SK-N-SH (cell line): Measurements from ENCODE around the gene ACTL8. TPM values are rescaled to one million over a fixed set of nuclear protein-coding genes. Genes with fewer than 3 reads are reported as not detected.

Source experiments
- CTCF ChIA-PET: fragments of 300-600, 350-600 bp; formaldehyde crosslinking; extraction: SDS; loops from one replicate; lab custom pipeline; 2021; lab: Yijun Ruan, JAX
- POLR2A ChIA-PET: fragments of 350-600 bp; sonication (Branson Sonifier 250); formaldehyde crosslinking; extraction: SDS; loops from one replicate; lab custom pipeline; 2020; ENCODE audit warnings: antibody characterized with exemption, inconsistent platforms; lab: Yijun Ruan, JAX
- DNase-seq: peaks from one replicate; pipeline ENCODE4 v3.0.0; 2012
- H2AFZ ChIP-seq: fragments of 200-600 bp; sonication (generic); 2 replicates; pipeline ENCODE4 v1.8.1; 2016; ENCODE audit warnings: antibody characterized with exemption, mild to moderate bottlenecking, low read depth
- H3F3A ChIP-seq: fragments of 200-600 bp; sonication (generic); replicated peaks from 2 replicates; pipeline ENCODE3; 2016; ENCODE audit warnings: antibody characterized with exemption, mild to moderate bottlenecking; ENCODE audit not compliant: insufficient read depth
- H3K27ac ChIP-seq, 2 experiments: fragments of 200-500 bp in 1 of 2; fragments of 200-600 bp in 1 of 2; sonication (Bioruptor generic) in 1 of 2; sonication (generic), shearing (Covaris generic) in 1 of 2; 2 replicates each; pipeline versions ENCODE4 v1.5.1 to v1.6.1; 2014 to 2016; ENCODE audit warnings: low read depth in 2 of 2, inconsistent platforms in 1 of 2, low read length in 1 of 2, mild to moderate bottlenecking in 1 of 2, mixed read lengths in 1 of 2
- H3K27me3 ChIP-seq: fragments of 200-600 bp; sonication (generic), shearing (Covaris generic); 2 replicates; pipeline ENCODE4 v1.6.1; 2016; ENCODE audit warnings: mixed run types; ENCODE audit not compliant: insufficient read depth
- H3K36me3 ChIP-seq, 2 experiments: fragments of 200-500 bp in 1 of 2; fragments of 200-600 bp in 1 of 2; sonication (Bioruptor generic) in 1 of 2; sonication (generic) in 1 of 2; replicated peaks in 1 of 2; 2 replicates each; pipeline versions ENCODE3 to v1.5.1; 2014 to 2016; ENCODE audit warnings: low read length in 1 of 2, mild to moderate bottlenecking in 1 of 2; ENCODE audit not compliant: insufficient read depth in 2 of 2, control insufficient read depth in 1 of 2
- H3K4me1 ChIP-seq, 2 experiments: fragments of 200-500 bp in 1 of 2; fragments of 200-600 bp in 1 of 2; sonication (Bioruptor generic) in 1 of 2; sonication (generic), shearing (Covaris generic) in 1 of 2; 2 replicates each; pipeline versions ENCODE4 v1.5.1 to v1.6.1; 2014 to 2016; ENCODE audit warnings: low read depth in 1 of 2, low read length in 1 of 2, mixed run types in 1 of 2; ENCODE audit not compliant: insufficient read depth in 2 of 2, control insufficient read depth in 1 of 2
- H3K4me2 ChIP-seq: fragments of 200-600 bp; sonication (generic), shearing (Covaris generic); 2 replicates; pipeline ENCODE4 v1.6.1; 2017; ENCODE audit warnings: mixed run types
- H3K4me3 ChIP-seq, 2 experiments: fragments of 200-500 bp in 1 of 2; fragments of 200-600 bp in 1 of 2; sonication (Bioruptor generic) in 1 of 2; sonication (generic), shearing (Covaris generic) in 1 of 2; 2 replicates each; pipeline versions ENCODE4 v1.5.1 to v1.8.1; 2014 to 2016; ENCODE audit warnings: low read depth in 2 of 2, inconsistent platforms in 1 of 2, low read length in 1 of 2, mild to moderate bottlenecking in 1 of 2, mixed read lengths in 1 of 2, moderate library complexity in 1 of 2
- H3K79me2 ChIP-seq: fragments of 200-600 bp; sonication (generic); 2 replicates; pipeline ENCODE4 v1.8.1; 2017; ENCODE audit warnings: mild to moderate bottlenecking; ENCODE audit not compliant: insufficient read depth
- H3K9ac ChIP-seq: fragments of 200-600 bp; sonication (generic); 2 replicates; pipeline ENCODE4 v1.6.1; 2017; ENCODE audit warnings: mixed run types
- H3K9me2 ChIP-seq: fragments of 200-600 bp; sonication (generic); 2 replicates; pipeline ENCODE4 v1.6.1; 2017; ENCODE audit warnings: mixed run types
- H3K9me3 ChIP-seq: fragments of 200-600 bp; sonication (generic); 2 replicates; pipeline ENCODE4 v1.6.1; 2017; ENCODE audit warnings: mixed run types, mild to moderate bottlenecking, moderate library complexity
- H4K20me1 ChIP-seq: fragments of 200-600 bp; sonication (generic); 2 replicates; pipeline ENCODE4 v1.6.1; 2017; ENCODE audit warnings: mild to moderate bottlenecking, mixed run types; ENCODE audit not compliant: insufficient read depth
- CHD2 ChIP-seq: fragments of 150-350 bp; IDR thresholded peaks from 2 replicates; pipeline ENCODE4 v1.6.1; 2018; ENCODE audit warnings: low read length; ENCODE audit not compliant: partially characterized antibody
- ELF1 ChIP-seq: IDR thresholded peaks from 2 replicates; pipeline ENCODE4 v1.4.0; 2012
- EP300 ChIP-seq, 2 experiments: IDR thresholded peaks; 2 replicates each; pipeline versions ENCODE4 v1.4.0 to v1.6.1; 2012; ENCODE audit warnings: borderline replicate concordance in 1 of 2, low read depth in 1 of 2, low read length in 1 of 2
- EZH2phosphoT487 ChIP-seq: fragments of 200-600 bp; sonication (generic); IDR thresholded peaks from 2 replicates; pipeline ENCODE4 v1.6.1; 2017; ENCODE audit warnings: low read depth, mixed run types, mild to moderate bottlenecking, antibody characterized with exemption, moderate library complexity, borderline replicate concordance
- FOSL2 ChIP-seq: IDR thresholded peaks from 2 replicates; pipeline ENCODE4 v1.4.0; 2012; ENCODE audit warnings: low read depth, mild to moderate bottlenecking, moderate library complexity, borderline replicate concordance
- FOXM1 ChIP-seq: IDR thresholded peaks from 2 replicates; pipeline ENCODE4 v1.4.0; 2012; ENCODE audit warnings: low read depth, mild to moderate bottlenecking
- GABPA ChIP-seq: IDR thresholded peaks from 2 replicates; pipeline ENCODE4 v1.4.0; 2012; ENCODE audit warnings: low read depth, mild to moderate bottlenecking
- JUND ChIP-seq: IDR thresholded peaks from 2 replicates; pipeline ENCODE4 v1.4.0; 2012
- MEF2A ChIP-seq: IDR thresholded peaks from 2 replicates; pipeline ENCODE4 v1.4.0; 2012; ENCODE audit warnings: low read depth, borderline replicate concordance
- NFIC ChIP-seq: IDR thresholded peaks from 2 replicates; pipeline ENCODE4 v1.4.0; 2012; ENCODE audit warnings: borderline replicate concordance
- NRF1 ChIP-seq: IDR thresholded peaks from 2 replicates; pipeline ENCODE4 v1.6.1; 2012; ENCODE audit warnings: low read depth, mild to moderate bottlenecking, low read length
- POLR2AphosphoS5 ChIP-seq: IDR thresholded peaks from 2 replicates; pipeline ENCODE4 v1.6.1; 2012; ENCODE audit warnings: low read depth, low read length
- RAD21 ChIP-seq: IDR thresholded peaks from 2 replicates; pipeline ENCODE4 v1.6.1; 2012; ENCODE audit warnings: mild to moderate bottlenecking, low read length
- RCOR1 ChIP-seq: fragments of 150-350 bp; IDR thresholded peaks from 2 replicates; pipeline ENCODE4 v1.6.1; 2017; ENCODE audit warnings: antibody characterized with exemption, low read length
- RXRA ChIP-seq: IDR thresholded peaks from 2 replicates; pipeline ENCODE4 v1.4.0; 2012; ENCODE audit warnings: low read depth, mild to moderate bottlenecking, borderline replicate concordance
- SIN3A ChIP-seq: IDR thresholded peaks from 2 replicates; pipeline ENCODE4 v1.6.1; 2012; ENCODE audit warnings: low read depth, mild to moderate bottlenecking, low read length, moderate library complexity, borderline replicate concordance
- SMC3 ChIP-seq: IDR thresholded peaks from 2 replicates; pipeline ENCODE4 v1.6.1; 2012; ENCODE audit warnings: low read depth, low read length, improper control_type of control experiment
- TAF1 ChIP-seq: IDR thresholded peaks from 2 replicates; pipeline ENCODE4 v1.6.1; 2012; ENCODE audit warnings: low read depth, mild to moderate bottlenecking, low read length, moderate library complexity, borderline replicate concordance
- TEAD4 ChIP-seq: IDR thresholded peaks from 2 replicates; pipeline ENCODE4 v1.4.0; 2012; ENCODE audit warnings: mild to moderate bottlenecking, borderline replicate concordance; ENCODE audit not compliant: insufficient read depth
- YY1 ChIP-seq: IDR thresholded peaks from 2 replicates; pipeline ENCODE4 v1.4.0; 2012; ENCODE audit warnings: low read depth, mild to moderate bottlenecking
- WGBS: methylation state at CpG from one replicate; pipeline ENCODE4 v1.1.6; 2017; ENCODE audit warnings: low lambda C conversion rate; 5-methylcytosine and 5-hydroxymethylcytosine counted together
- polyA plus RNA-seq, 3 experiments: library from polyadenylated mRNA; depleted of rRNA; stranded (reverse); fragments of >200 nt; gene quantifications; 2 replicates each; pipeline ENCODE4 v1.2.3, GENCODE V29; 2012
- TF ChIP-seq, protein P1 (sequence below): IDR thresholded peaks from 2 replicates; pipeline ENCODE4 v1.4.0; 2012; ENCODE audit warnings: low read depth
- TF ChIP-seq, protein P2 (sequence below): IDR thresholded peaks from 2 replicates; pipeline ENCODE4 v1.4.0; 2012; ENCODE audit warnings: low read depth, borderline replicate concordance
- TF ChIP-seq, protein P3 (sequence below): IDR thresholded peaks from 2 replicates; pipeline ENCODE4 v1.4.0; 2012; ENCODE audit warnings: low read depth, borderline replicate concordance

Gene ACTL8
- polyA plus RNA-seq, 1 of the 3 experiments (the other 2 are of a cell fraction) = 0.05 TPM

DNA sequence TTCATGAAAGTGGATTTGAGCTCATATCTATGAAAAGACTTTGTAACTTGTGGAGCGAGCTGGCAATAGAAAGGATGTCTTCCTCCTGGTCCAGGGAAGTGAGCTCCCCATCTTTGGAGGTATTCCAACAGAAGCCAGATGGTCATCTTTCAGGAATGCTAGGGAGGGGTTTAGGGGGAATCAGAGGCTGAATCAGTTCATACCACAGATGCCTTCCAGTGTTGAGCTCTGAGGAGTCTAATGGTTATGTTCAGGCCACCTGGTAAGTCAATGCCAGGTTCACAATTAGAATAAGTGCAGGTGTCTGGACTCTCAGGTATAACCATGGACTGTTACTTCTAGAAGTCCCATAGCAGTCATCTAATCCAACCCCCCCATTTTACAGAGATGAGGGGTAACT lies 119.1 kb downstream of the ACTL8 start (continued):
- TF ChIP-seq FOSL2 (peak; percentile 97), EZH2phosphoT487 (no peak), POLR2AphosphoS5 (peak; percentile 65; the same call in 1 of the 2 replicates), CHD2 (no peak), JUND (peak; percentile 95), RXRA (peak; percentile 48; the same call in 1 of the 2 replicates), FOXM1 (no peak), SMC3 (no peak), YY1 (no peak), RCOR1 (no peak), TEAD4 (peak; percentile 94; the same call in 1 of the 2 replicates), ELF1 (no peak), SIN3A (no peak), NRF1 (no peak), MEF2A (no peak), GABPA (no peak), RAD21 (no peak), EP300 (IDR thresholded peaks at IDR 0.05; ENCODE audit: borderline replicate concordance in 1 of 2, low read depth in 1 of 2, low read length in 1 of 2) (peak in 1 of 2 experiments; percentile 87; a peak in 2 of 4 replicates), TAF1 (no peak), NFIC (peak; percentile 93)
- TF ChIP-seq, protein P1, sequence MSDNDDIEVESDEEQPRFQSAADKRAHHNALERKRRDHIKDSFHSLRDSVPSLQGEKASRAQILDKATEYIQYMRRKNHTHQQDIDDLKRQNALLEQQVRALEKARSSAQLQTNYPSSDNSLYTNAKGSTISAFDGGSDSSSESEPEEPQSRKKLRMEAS = no peak; the same call in 1 of the 2 replicates
- TF ChIP-seq, protein P2, sequence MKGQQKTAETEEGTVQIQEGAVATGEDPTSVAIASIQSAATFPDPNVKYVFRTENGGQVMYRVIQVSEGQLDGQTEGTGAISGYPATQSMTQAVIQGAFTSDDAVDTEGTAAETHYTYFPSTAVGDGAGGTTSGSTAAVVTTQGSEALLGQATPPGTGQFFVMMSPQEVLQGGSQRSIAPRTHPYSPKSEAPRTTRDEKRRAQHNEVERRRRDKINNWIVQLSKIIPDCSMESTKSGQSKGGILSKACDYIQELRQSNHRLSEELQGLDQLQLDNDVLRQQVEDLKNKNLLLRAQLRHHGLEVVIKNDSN = no peak

DNA sequence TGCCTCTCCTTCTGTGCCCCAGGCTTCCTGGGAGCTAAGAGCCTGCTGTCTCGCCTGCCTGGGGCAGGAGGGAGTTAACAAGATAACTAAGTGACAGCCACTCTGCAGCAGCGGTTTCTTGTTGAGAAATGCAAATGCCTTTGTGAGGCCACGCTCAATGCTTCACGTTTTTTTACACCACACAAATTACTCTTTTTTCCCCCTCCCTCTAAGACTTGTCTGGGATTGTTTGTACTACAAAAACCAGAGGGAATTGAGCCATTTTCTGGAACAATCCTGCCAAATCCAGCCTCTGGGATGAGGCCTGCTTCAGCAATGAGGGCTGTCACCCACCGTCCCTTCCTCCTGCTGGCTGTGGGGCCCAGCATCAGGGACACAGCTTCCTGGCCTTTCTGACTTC lies 119.6 kb downstream of the ACTL8 start:
- no peaks in the 10 kb centered on the region for H3K9me3 ChIP-seq
- no peak for DNase-seq
- no peak overlapping the region for H3K4me3 ChIP-seq
- CTCF ChIA-PET = interaction anchor here (0.9 to 2.5 kb wide), 3 partner anchors 49 to 275 kb away, joined by 3 to 6 read pairs (median 3); no protein-coding TSS in a partner anchor
- H3K4me2 ChIP-seq = peak overlapping the region; percentile 20; the same call in 1 of the 2 replicates
- peak overlapping the region; percentile 59 to 72; a peak in 3 of 4 replicates for H3K27ac ChIP-seq
- POLR2A ChIA-PET = no interaction called here
- H2AFZ ChIP-seq = peak overlapping the region; percentile 33; the same call in 1 of the 2 replicates
- TF ChIP-seq, protein P3, sequence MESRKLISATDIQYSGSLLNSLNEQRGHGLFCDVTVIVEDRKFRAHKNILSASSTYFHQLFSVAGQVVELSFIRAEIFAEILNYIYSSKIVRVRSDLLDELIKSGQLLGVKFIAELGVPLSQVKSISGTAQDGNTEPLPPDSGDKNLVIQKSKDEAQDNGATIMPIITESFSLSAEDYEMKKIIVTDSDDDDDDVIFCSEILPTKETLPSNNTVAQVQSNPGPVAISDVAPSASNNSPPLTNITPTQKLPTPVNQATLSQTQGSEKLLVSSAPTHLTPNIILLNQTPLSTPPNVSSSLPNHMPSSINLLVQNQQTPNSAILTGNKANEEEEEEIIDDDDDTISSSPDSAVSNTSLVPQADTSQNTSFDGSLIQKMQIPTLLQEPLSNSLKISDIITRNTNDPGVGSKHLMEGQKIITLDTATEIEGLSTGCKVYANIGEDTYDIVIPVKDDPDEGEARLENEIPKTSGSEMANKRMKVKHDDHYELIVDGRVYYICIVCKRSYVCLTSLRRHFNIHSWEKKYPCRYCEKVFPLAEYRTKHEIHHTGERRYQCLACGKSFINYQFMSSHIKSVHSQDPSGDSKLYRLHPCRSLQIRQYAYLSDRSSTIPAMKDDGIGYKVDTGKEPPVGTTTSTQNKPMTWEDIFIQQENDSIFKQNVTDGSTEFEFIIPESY = no peak
- TF ChIP-seq FOSL2 (no peak), YY1 (no peak), FOXM1 (no peak)
- TF ChIP-seq, protein P2 = no peak
- TF ChIP-seq, protein P1 = no peak; the same call in 1 of the 2 replicates
- WGBS = 24% methylated on average over 5 of the region's 5 CpGs
- H3K4me1 ChIP-seq = peaks cover 24 to 27% of the 10 kb centered on the region in 2 experiments; a peak in 3 of 4 replicates
- no peaks in the 10 kb centered on the region for H3K79me2 ChIP-seq
- H4K20me1 ChIP-seq = no peaks in the 10 kb centered on the region
- H3F3A ChIP-seq = peaks cover 17% of the 10 kb centered on the region
- no peaks in the 10 kb centered on the region for H3K9me2 ChIP-seq
- H3K27me3 ChIP-seq = no peaks in the 10 kb centered on the region
- H3K9ac ChIP-seq = peak overlapping the region; percentile 34
- no peaks in the 10 kb centered on the region for H3K36me3 ChIP-seq
